HepG2 (cell line): Measurements from ENCODE around the gene NELL2. TPM values are rescaled to one million over a fixed set of nuclear protein-coding genes. Genes with fewer than 3 reads are reported as not detected.

ENCODE experiments used
- ATF3 ChIP-seq: sonication (generic); formaldehyde crosslinking; IDR thresholded peaks from 2 replicates; pipeline ENCODE4 v1.4.0; 2020; ENCODE audit warnings: missing genetic modification reagents
- CAMTA2 ChIP-seq: sonication (generic); formaldehyde crosslinking; IDR thresholded peaks from 2 replicates; pipeline ENCODE4 v1.4.0; 2020; ENCODE audit warnings: mild to moderate bottlenecking, missing genetic modification reagents, borderline replicate concordance
- FOXC1 ChIP-seq: sonication (generic); formaldehyde crosslinking; IDR thresholded peaks from 2 replicates; pipeline ENCODE4 v1.8.0; 2022; ENCODE audit warnings: mild to moderate bottlenecking, missing genetic modification reagents, borderline replicate concordance
- GMEB1 ChIP-seq: sonication (generic); formaldehyde crosslinking; IDR thresholded peaks from 2 replicates; pipeline ENCODE4 v1.5.1; 2020; ENCODE audit warnings: missing genetic modification reagents, mild to moderate bottlenecking, borderline replicate concordance
- HMG20B ChIP-seq: conservative IDR thresholded peaks from 2 replicates; pipeline ENCODE4 v1.6.1; 2016; ENCODE audit warnings: missing genetic modification reagents, missing compliant biosample characterization
- PHB2 ChIP-seq: fragments of 450-650 bp; IDR thresholded peaks from 2 replicates; pipeline ENCODE4 v1.6.1; 2018; ENCODE audit not compliant: partially characterized antibody
- SP1 ChIP-seq, 2 experiments: fragments of 450-650 bp in 1 of 2; sonication (generic) in 1 of 2; formaldehyde crosslinking in 1 of 2; IDR thresholded peaks; 2 replicates each; pipeline versions ENCODE4 v1.4.0 to v1.6.1; 2016 to 2020; ENCODE audit warnings: missing genetic modification reagents in 1 of 2
- ZGPAT ChIP-seq: IDR thresholded peaks from 2 replicates; pipeline ENCODE4 v1.6.1; 2016; ENCODE audit warnings: mild to moderate bottlenecking
- ZNF235 ChIP-seq: sonication (generic); formaldehyde crosslinking; IDR thresholded peaks from 2 replicates; pipeline ENCODE4 v1.8.1; 2023; ENCODE audit warnings: mild to moderate bottlenecking, missing genetic modification reagents, borderline replicate concordance
- ZNF557 ChIP-seq: sonication (generic); formaldehyde crosslinking; IDR thresholded peaks from 2 replicates; pipeline ENCODE4 v1.4.0; 2020; ENCODE audit warnings: missing genetic modification reagents
- ZNF83 ChIP-seq: sonication (generic); formaldehyde crosslinking; IDR thresholded peaks from 2 replicates; pipeline ENCODE4 v1.4.0; 2020; ENCODE audit warnings: missing genetic modification reagents, mild to moderate bottlenecking, borderline replicate concordance
- polyA plus RNA-seq, 8 experiments: library from polyadenylated mRNA; depleted of rRNA in 3 of 8; stranded (reverse) in 7 of 8; unstranded in 1 of 8; fragments of >200 nt; fragmentation: Illumina TruSeq in 4 of 8; extraction: Trizol in 4 of 8; gene quantifications; 2 replicates each; pipeline versions ENCODE4 v1.2.1 to v1.2.3, GENCODE V29; 2011 to 2016; ENCODE audit warnings: low read depth in 4 of 8, missing spikeins in 1 of 8, mixed read lengths in 1 of 8; ENCODE audit not compliant: insufficient read depth in 1 of 8
- total RNA-seq, 5 experiments: library from RNA; depleted of rRNA; stranded (reverse); fragments of >200 nt; fragmentation: Illumina TruSeq; extraction: Trizol; gene quantifications; 2 replicates each; pipeline ENCODE4 v1.2.3, GENCODE V29; 2016; ENCODE audit warnings: low read depth in 1 of 5

Gene NELL2
- total and polyA plus RNA-seq, 2 of the 13 experiments (the other 11 are each of a cell fraction or from before 2014, with no cell fraction given), result 0.11 TPM; not detected in 1

DNA sequence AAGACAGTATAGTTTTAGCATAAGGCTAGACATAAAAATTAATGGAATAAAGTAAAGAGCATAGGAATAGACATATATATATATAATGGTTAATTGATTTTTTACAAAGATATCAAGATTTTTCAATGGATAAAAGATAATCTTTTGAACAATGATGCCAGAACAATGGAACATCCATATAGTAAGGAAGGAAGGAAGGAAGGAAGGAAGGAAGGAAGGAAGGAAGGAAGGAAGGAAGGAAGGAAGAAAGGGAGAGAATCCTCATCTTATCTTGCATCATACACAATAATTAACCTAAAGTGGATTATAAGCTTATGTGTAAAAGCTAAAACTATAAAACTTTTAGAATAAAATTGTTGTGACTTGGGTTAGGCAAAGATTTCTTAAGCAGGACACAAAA lies 9.8 kb upstream of the NELL2 start (continued):
- TF ChIP-seq FOXC1 (CRISPR knock-in tag) (no peak), GMEB1 (CRISPR knock-in tag) (no peak), HMG20B (CRISPR knock-in tag) (no peak), ZNF557 (CRISPR knock-in tag) (no peak), CAMTA2 (CRISPR knock-in tag) (no peak), ZNF235 (CRISPR knock-in tag) (no peak), ATF3 (no peak), PHB2 (no peak), SP1 (IDR thresholded peaks at IDR 0.05) (no peak), SP1 (CRISPR knock-in tag; IDR thresholded peaks at IDR 0.05) (no peak), ZGPAT (CRISPR knock-in tag) (no peak), ZNF83 (CRISPR knock-in tag) (no peak)
- TF ChIP-seq, all 625 proteins: peak for 0
